ENCODE measurements around the gene OR2AG1.

The OR2AG1 gene

GRCh38 chr11:6834021-6834420, 51.2 kb downstream of the OR2AG1 start:
- DNase-seq, result no peak
- no peaks in the 10 kb centered on the region for H3K9me3 ChIP-seq
- no peak overlapping the region for H3K27ac ChIP-seq
- H3K4me3 ChIP-seq, result no peak overlapping the region
- H3K4me1 ChIP-seq, result no peaks in the 10 kb centered on the region
- TF ChIP-seq, protein P1, sequence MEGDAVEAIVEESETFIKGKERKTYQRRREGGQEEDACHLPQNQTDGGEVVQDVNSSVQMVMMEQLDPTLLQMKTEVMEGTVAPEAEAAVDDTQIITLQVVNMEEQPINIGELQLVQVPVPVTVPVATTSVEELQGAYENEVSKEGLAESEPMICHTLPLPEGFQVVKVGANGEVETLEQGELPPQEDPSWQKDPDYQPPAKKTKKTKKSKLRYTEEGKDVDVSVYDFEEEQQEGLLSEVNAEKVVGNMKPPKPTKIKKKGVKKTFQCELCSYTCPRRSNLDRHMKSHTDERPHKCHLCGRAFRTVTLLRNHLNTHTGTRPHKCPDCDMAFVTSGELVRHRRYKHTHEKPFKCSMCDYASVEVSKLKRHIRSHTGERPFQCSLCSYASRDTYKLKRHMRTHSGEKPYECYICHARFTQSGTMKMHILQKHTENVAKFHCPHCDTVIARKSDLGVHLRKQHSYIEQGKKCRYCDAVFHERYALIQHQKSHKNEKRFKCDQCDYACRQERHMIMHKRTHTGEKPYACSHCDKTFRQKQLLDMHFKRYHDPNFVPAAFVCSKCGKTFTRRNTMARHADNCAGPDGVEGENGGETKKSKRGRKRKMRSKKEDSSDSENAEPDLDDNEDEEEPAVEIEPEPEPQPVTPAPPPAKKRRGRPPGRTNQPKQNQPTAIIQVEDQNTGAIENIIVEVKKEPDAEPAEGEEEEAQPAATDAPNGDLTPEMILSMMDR (IDR thresholded peaks at IDR 0.05), result no peak
- no peaks in the 10 kb centered on the region for H3K36me3 ChIP-seq
- no peaks in the 10 kb centered on the region for H3K27me3 ChIP-seq
- intact Hi-C loops (cut with DNase I; ENCODE audit: low total_unique reads), result no loop called here

All from tibial artery (tissue), 4 donors.